Pancreas (tissue), 10 donors: ENCODE results near the gene TTC1. TPM values are rescaled to one million over a fixed set of nuclear protein-coding genes. Genes with fewer than 3 reads are reported as not detected.

ENCODE experiments used
- ATAC-seq, 4 donors: fragments of 200-7000 bp; cut with Tn5 transposase; one replicate each; pipeline versions ENCODE4 v1.8.0 to v1.9.1; 2020; ENCODE audit warnings: mild to moderate bottlenecking in 4 of 4, moderate library complexity in 4 of 4
- DNase-seq, 6 donors: peaks; one replicate each; pipeline ENCODE4 v3.0.0-alpha.2; 2020
- FAIRE-seq: peaks from 2 replicates; lab custom pipeline; 2012; peaks lifted over from hg19 to GRCh38; lab: Jason Lieb, UNC
- H3K27ac ChIP-seq, 4 donors: fragments of 200-600 bp; sonication (generic); 1 replicate in 3 of 4; 2 replicates in 1 of 4; pipeline versions ENCODE4 v1.5.0 to v1.8.0; 2020
- H3K27me3 ChIP-seq, 4 donors: fragments of 200-600 bp; one replicate each; pipeline ENCODE4 v1.8.0; 2021
- H3K36me3 ChIP-seq, 3 donors: fragments of 200-600 bp; sonication (generic) in 1 of 3; one replicate each; pipeline versions ENCODE4 v1.5.0 to v1.8.0; 2020 to 2021
- H3K4me1 ChIP-seq, 3 donors: fragments of 200-600 bp; one replicate each; pipeline ENCODE4 v1.8.0; 2021
- H3K4me3 ChIP-seq, 4 donors: fragments of 200-600 bp; sonication (generic) in 2 of 4; one replicate each; pipeline versions ENCODE4 v1.5.0 to v1.8.0; 2020 to 2021
- H3K9me3 ChIP-seq, 4 donors: fragments of 200-600 bp; one replicate each; pipeline ENCODE4 v1.8.0; 2021
- CTCF ChIP-seq, 4 donors: fragments of 200-600 bp; sonication (generic) in 3 of 4; IDR thresholded peaks; one replicate each; pipeline versions ENCODE4 v1.5.0 to v1.8.0; 2021; ENCODE audit warnings: antibody characterized with exemption in 4 of 4
- whole genome bisulfite sequencing, 2 donors: extraction: QIAGEN DNeasy Blood & Tissue Kit; methylation state at CpG; one replicate each; pipeline ENCODE4 v1.1.7; 2013; 5-methylcytosine and 5-hydroxymethylcytosine counted together
- intact Hi-C, 3 donors: fragments of 100-400 bp; cut with DNase I; formaldehyde crosslinking; loops; one replicate each; pipeline versions ENCODE4 v1.11.1 to v1.14.2; 2022
- polyA plus RNA-seq, 2 donors: library from polyadenylated mRNA; stranded (reverse); fragments of 200-250 nt; gene quantifications; one replicate each; pipeline ENCODE4 v1.2.3, GENCODE V29; 2013
- total RNA-seq, 6 donors: library from RNA; stranded (reverse); fragmentation: NEBNext Ultra II Directional in 4 of 6; extraction: Animal tissue kit (Norgen Biotek cat#: 25700) in 4 of 6; gene quantifications; one replicate each; pipeline versions ENCODE4 v1.2.1 to v1.2.4, GENCODE V29; 2021 to 2023
- donor health status: healthy with polysubstance abuse.
- donor health status: DM: no; HTN: no; CAD: no; lungs with moderate emphysema.
- donor health status: DM: no; HTN: no; CAD: no.
- donor health status: control.
- donor health status: control.
- donor health status: Bipolar disorder and iron deficiency.
- donor health status: DM: yes; HTN: yes; CAD: no.
- donor health status: DM: no; HTN: no; CAD: no.
- donor health status: DM: no; HTN: no; CAD: no.
- donor health status: DM: yes; HTN: yes; CAD: no.

The TTC1 gene
- total and polyA plus RNA-seq, 8 donors, result 9.9 to 27.6 (median 15.6) TPM

GRCh38 chr5:160090059-160090458 lies 81.1 kb downstream of the TTC1 start:
- FAIRE-seq (no peak), DNase-seq (no peak), ATAC-seq (no peak)
- intact Hi-C loops, result no loop called here
- Histone ChIP-seq H3K27me3 (no peaks in the 10 kb centered on the region), H3K4me3 (no peak overlapping the region), H3K9me3 (no peaks in the 10 kb centered on the region), H3K4me1 (no peaks in the 10 kb centered on the region), H3K27ac (no peak overlapping the region), H3K36me3 (peaks cover 0 to 20% (median 0%) of the 10 kb centered on the region in 3 donors)
- 74 to 87% methylated on average over 1 of the region's 1 CpG for WGBS, 2 donors
- TF ChIP-seq CTCF (IDR thresholded peaks at IDR 0.05), result no peak

- no peak for FAIRE-seq
- no peak for TF ChIP-seq CTCF (IDR thresholded peaks at IDR 0.05)
- H3K4me1 ChIP-seq, result no peaks in the 10 kb centered on the region
- ATAC-seq, result no peak
- H3K4me3 ChIP-seq, result no peak overlapping the region
- H3K27ac ChIP-seq, result no peak overlapping the region
- H3K9me3 ChIP-seq, result no peaks in the 10 kb centered on the region
- intact Hi-C loops, result no loop called here
- H3K36me3 ChIP-seq, result peaks cover 0 to 20% (median 0%) of the 10 kb centered on the region in 3 donors
- no peaks in the 10 kb centered on the region for H3K27me3 ChIP-seq
- DNase-seq, result no peak
- 90 to 96% methylated on average over 7 of the region's 7 CpGs for WGBS, 2 donors
Observed at GRCh38 chr5:160092514-160092913, 83.6 kb downstream of the TTC1 start.

GRCh38 chr5:160092960-160093707 lies 84.2 kb downstream of the TTC1 start:
- 95% methylated on average over 11 of the region's 11 CpGs for WGBS, 2 donors
- intact Hi-C loops, result no loop called here
- ATAC-seq (no peak), DNase-seq (no peak), FAIRE-seq (no peak)
- TF ChIP-seq CTCF (IDR thresholded peaks at IDR 0.05), result no peak
- Histone ChIP-seq H3K36me3 (peaks cover 0 to 20% (median 0%) of the 10 kb centered on the region in 3 donors), H3K27me3 (no peaks in the 10 kb centered on the region), H3K4me1 (no peaks in the 10 kb centered on the region), H3K27ac (no peak overlapping the region), H3K9me3 (no peaks in the 10 kb centered on the region), H3K4me3 (no peak overlapping the region)

GRCh38 chr5:160096178-160096577 lies 87.2 kb downstream of the TTC1 start:
- TF ChIP-seq CTCF (IDR thresholded peaks at IDR 0.05), result no peak
- Histone ChIP-seq H3K4me1 (no peaks in the 10 kb centered on the region), H3K36me3 (peaks cover 0 to 20% (median 0%) of the 10 kb centered on the region in 3 donors), H3K27ac (no peak overlapping the region), H3K27me3 (no peaks in the 10 kb centered on the region), H3K4me3 (no peak overlapping the region), H3K9me3 (no peaks in the 10 kb centered on the region)
- 93 to 95% methylated on average over 2 of the region's 2 CpGs for WGBS, 2 donors
- no peak for FAIRE-seq
- no peak for DNase-seq
- ATAC-seq, result no peak
- intact Hi-C loops, result no loop called here

- Histone ChIP-seq H3K36me3 (peaks cover 0 to 8% (median 0%) of the 10 kb centered on the region in 3 donors), H3K27me3 (no peaks in the 10 kb centered on the region), H3K9me3 (no peaks in the 10 kb centered on the region), H3K4me1 (peaks cover 0 to 5% (median 0%) of the 10 kb centered on the region in 3 donors), H3K4me3 (no peak overlapping the region), H3K27ac (no peak overlapping the region)
- no peak for FAIRE-seq
- DNase-seq, result no peak
- WGBS, 2 donors, result 89 to 92% methylated on average over 4 of the region's 4 CpGs
- no peak for TF ChIP-seq CTCF (IDR thresholded peaks at IDR 0.05)
- intact Hi-C loops, result no loop called here
- ATAC-seq, result no peak
Observed at GRCh38 chr5:160097991-160098390, 89.1 kb downstream of the TTC1 start.
